SH-SY5Y (cell line): Measurements from ENCODE around the gene SLIT1.

Experiments used
- GATA2 ChIP-seq: IDR thresholded peaks from 2 replicates; pipeline ENCODE4 v1.6.1; 2011; ENCODE audit warnings: mild to moderate bottlenecking, low read depth, low read length
- GATA3 ChIP-seq: IDR thresholded peaks from 2 replicates; pipeline ENCODE4 v1.6.1; 2011; ENCODE audit warnings: low read depth, mild to moderate bottlenecking, low read length, moderate library complexity

DNA sequence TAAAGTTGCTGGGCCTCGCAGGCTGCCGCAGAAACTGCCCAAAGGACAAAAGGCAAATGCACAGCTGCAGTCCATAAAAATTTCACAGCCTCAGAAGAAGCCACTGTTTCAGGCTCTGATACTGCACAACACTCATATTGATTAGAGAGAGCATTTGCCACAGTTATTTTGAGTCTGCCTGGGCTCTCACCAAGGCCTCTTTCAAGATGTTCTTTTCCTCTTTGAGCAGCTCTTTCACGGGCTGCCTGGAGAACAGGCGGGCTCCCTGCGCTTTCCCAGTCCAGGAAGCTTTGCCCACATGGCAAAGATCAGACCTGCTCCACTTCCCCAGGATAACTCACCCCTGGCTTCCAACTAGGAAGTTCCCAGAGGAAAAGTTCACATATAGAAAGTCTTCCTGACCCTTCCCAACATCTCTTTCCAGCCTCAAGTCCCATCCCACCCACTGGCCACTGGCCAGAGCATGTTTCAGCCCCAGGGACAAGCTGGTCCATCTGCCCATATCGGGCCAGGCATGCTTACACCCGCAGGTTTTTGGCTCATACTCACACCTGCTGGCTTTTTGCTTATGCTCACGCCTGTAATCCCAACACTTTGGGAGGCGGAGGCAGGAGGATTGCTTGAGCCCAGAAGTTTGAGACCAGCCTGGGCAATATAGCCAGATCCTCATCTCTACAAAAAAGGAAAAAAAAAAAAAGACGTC, 3.3 kb downstream of the SLIT1 start:
- TF ChIP-seq GATA3 = no peak
- no peak for TF ChIP-seq GATA2
